ENCODE data around the gene FHIT.

Gene FHIT

GRCh38 chr3:61162965-61163364, 88.3 kb downstream of the FHIT start:
- no peak for DNase-seq

- no peak for DNase-seq
Observed at GRCh38 chr3:61158667-61159066, 92.6 kb downstream of the FHIT start.

- DNase-seq: no peak
Observed at GRCh38 chr3:61158216-61158615, 93.0 kb downstream of the FHIT start.

GRCh38 chr3:61157414-61157813, 93.8 kb downstream of the FHIT start:
- DNase-seq: no peak

GRCh38 chr3:61155701-61156292, 95.5 kb downstream of the FHIT start:
- DNase-seq: no peak

- no peak for DNase-seq
Observed at GRCh38 chr3:61154457-61155198, 96.6 kb downstream of the FHIT start.

GRCh38 chr3:61152071-61152470, 99.2 kb downstream of the FHIT start:
- DNase-seq: no peak

GRCh38 chr3:61149236-61149635, 102.0 kb downstream of the FHIT start:
- DNase-seq: no peak

GRCh38 chr3:61146010-61146890, 105.0 kb downstream of the FHIT start:
- no peak for DNase-seq

- no peak for DNase-seq
Observed at GRCh38 chr3:61141697-61142096, 109.6 kb downstream of the FHIT start.

GRCh38 chr3:61141227-61141626, 110.0 kb downstream of the FHIT start:
- no peak for DNase-seq

- no peak for DNase-seq
Observed at GRCh38 chr3:61139686-61140085, 111.6 kb downstream of the FHIT start.

- DNase-seq: no peak
Observed at GRCh38 chr3:61138401-61138800, 112.9 kb downstream of the FHIT start.

- no peak for DNase-seq
Observed at GRCh38 chr3:61136191-61136590, 115.1 kb downstream of the FHIT start.

- DNase-seq: no peak
Observed at GRCh38 chr3:61134532-61134931, 116.7 kb downstream of the FHIT start.

GRCh38 chr3:61132062-61132461, 119.2 kb downstream of the FHIT start:
- no peak for DNase-seq

GRCh38 chr3:61118830-61119229, 132.4 kb downstream of the FHIT start:
- DNase-seq: no peak

- DNase-seq: no peak
Observed at GRCh38 chr3:61117045-61117898, 134.0 kb downstream of the FHIT start.

GRCh38 chr3:61114316-61114953, 136.8 kb downstream of the FHIT start:
- no peak for DNase-seq

- DNase-seq: no peak
Observed at GRCh38 chr3:61111825-61112224, 139.4 kb downstream of the FHIT start.

GRCh38 chr3:61110576-61110975, 140.7 kb downstream of the FHIT start:
- no peak for DNase-seq
